Astrocyte of the spinal cord (primary cell): Measurements from ENCODE around the gene INO80B.
A peak's percentile ranks its signal among the peaks of the same experiment; 100 is the strongest.

Source experiments
- DNase-seq: peaks from one replicate; pipeline ENCODE4 v3.0.0; 2011; ENCODE audit warnings: low read depth, low spot score
- H3K4me3 ChIP-seq: 2 replicates; pipeline ENCODE4 v1.5.1; 2011; ENCODE audit warnings: low read depth, mild to moderate bottlenecking, low read length, moderate library complexity
- CTCF ChIP-seq: IDR thresholded peaks from 2 replicates; pipeline ENCODE4 v1.5.1; 2012; ENCODE audit warnings: low read depth, mild to moderate bottlenecking, low read length, inconsistent platforms
- in situ Hi-C: cut with HindIII; loops from 2 replicates; pipeline ENCODE4 v1.10.0; 2017; ENCODE audit warnings: low sequenced_read_pairs

Gene INO80B

GRCh38 chr2:74436111-74436805, 18.6 kb upstream of the INO80B start:
- DNase-seq: no peak
- no peak for TF ChIP-seq CTCF
- in situ Hi-C loops: no loop called here
- H3K4me3 ChIP-seq: no peak overlapping the region

- no peak for TF ChIP-seq CTCF
- DNase-seq: peak; percentile 49
- no peak overlapping the region for H3K4me3 ChIP-seq
- in situ Hi-C loops: no loop called here
These were observed 17.8 kb upstream of the INO80B start for GRCh38 chr2:74436848-74437695.

GRCh38 chr2:74438248-74438647, 16.6 kb upstream of the INO80B start:
- no peak for TF ChIP-seq CTCF
- no peak for DNase-seq
- no peak overlapping the region for H3K4me3 ChIP-seq
- in situ Hi-C loops: no loop called here

- peak overlapping the region; percentile 61 for H3K4me3 ChIP-seq
- no peak for DNase-seq
- in situ Hi-C loops: no loop called here
- no peak for TF ChIP-seq CTCF
These were observed 15.5 kb upstream of the INO80B start for GRCh38 chr2:74439373-74439772.

- TF ChIP-seq CTCF: no peak
- peak overlapping the region; percentile 61 for H3K4me3 ChIP-seq
- peak; percentile 51 for DNase-seq
- in situ Hi-C loops: no loop called here
These were observed 15.0 kb upstream of the INO80B start for GRCh38 chr2:74439803-74440377.

- peak overlapping the region; percentile 61 for H3K4me3 ChIP-seq
- peak; percentile 78 for DNase-seq
- TF ChIP-seq CTCF: peak; percentile 29
- in situ Hi-C loops: no loop called here
These were observed 14.3 kb upstream of the INO80B start for GRCh38 chr2:74440378-74441169.
